Hindlimb muscle (tissue), 1 donor: Measurements from ENCODE around the gene FMNL3. TPM values are rescaled to one million over a fixed set of nuclear protein-coding genes. Genes with fewer than 3 reads are reported as not detected.
A peak's percentile ranks its signal among the peaks of the same experiment; 100 is the strongest.

Source experiments
- DNase-seq: peaks from one replicate; pipeline ENCODE4 v3.0.0-alpha.2; 2013
- polyA plus RNA-seq: library from polyadenylated mRNA; unstranded; fragments of 120-200 nt; gene quantifications from one replicate; pipeline ENCODE4 v1.2.1, GENCODE V29; 2013; ENCODE audit not compliant: insufficient read length

Gene FMNL3
- polyA plus RNA-seq, 1 donor, result 26.2 TPM

- DNase-seq, result peak; percentile 55
These were observed 32.8 kb downstream of the FMNL3 start for GRCh38 chr12:49674318-49674981.

- DNase-seq, result peak; percentile 94
These were observed 33.5 kb downstream of the FMNL3 start for GRCh38 chr12:49673446-49674317.

- peak; percentile 34 for DNase-seq
These were observed 34.6 kb downstream of the FMNL3 start for GRCh38 chr12:49672301-49673217.

- DNase-seq, result no peak
These were observed 36.0 kb downstream of the FMNL3 start for GRCh38 chr12:49671031-49671765.

GRCh38 chr12:49669796-49670195 is 37.4 kb downstream of the FMNL3 start:
- no peak for DNase-seq

- no peak for DNase-seq
These were observed 39.7 kb downstream of the FMNL3 start for GRCh38 chr12:49667325-49668090.

- no peak for DNase-seq
These were observed 41.0 kb downstream of the FMNL3 start for GRCh38 chr12:49666176-49666575.

GRCh38 chr12:49665384-49665783 is 41.8 kb downstream of the FMNL3 start:
- no peak for DNase-seq

- DNase-seq, result no peak
These were observed 42.5 kb downstream of the FMNL3 start for GRCh38 chr12:49664591-49665239.

GRCh38 chr12:49664167-49664566 is 43.0 kb downstream of the FMNL3 start:
- DNase-seq, result no peak

- peak; percentile 88 for DNase-seq
These were observed 44.0 kb downstream of the FMNL3 start for GRCh38 chr12:49662998-49663843.

- DNase-seq, result no peak
These were observed 45.5 kb downstream of the FMNL3 start for GRCh38 chr12:49661746-49662145.

GRCh38 chr12:49661191-49661590 is 46.0 kb downstream of the FMNL3 start:
- DNase-seq, result no peak

- DNase-seq, result no peak
These were observed 47.5 kb downstream of the FMNL3 start for GRCh38 chr12:49659753-49660152.

GRCh38 chr12:49658276-49658675 is 48.9 kb downstream of the FMNL3 start:
- DNase-seq, result no peak

- DNase-seq, result no peak
These were observed 51.5 kb downstream of the FMNL3 start for GRCh38 chr12:49655595-49656236.

GRCh38 chr12:49654715-49655114 is 52.5 kb downstream of the FMNL3 start:
- no peak for DNase-seq

GRCh38 chr12:49652921-49653520 is 54.2 kb downstream of the FMNL3 start:
- DNase-seq, result no peak

GRCh38 chr12:49651855-49652254 is 55.4 kb downstream of the FMNL3 start:
- DNase-seq, result no peak
